IMR-90 (cell line): ENCODE measurements around the gene SNAPC1. TPM values are rescaled to one million over a fixed set of nuclear protein-coding genes. Genes with fewer than 3 reads are reported as not detected.

ENCODE experiments used
- ATAC-seq: fragments of 200-7000 bp; cut with Tn5 transposase; 2 replicates; pipeline ENCODE4 v1.9.1; 2020; ENCODE audit warnings: low read depth, mild to moderate bottlenecking, moderate library complexity
- BruUV-seq: library from RNA; stranded (reverse); fragments of 400-500 nt; replicated peaks from 2 replicates; lab custom pipeline; 2021; lab: Mats Ljungman, UMichigan
- CTCF ChIA-PET: fragments of 300-600 bp; formaldehyde crosslinking; extraction: SDS; loops from one replicate; lab custom pipeline; 2021; ENCODE audit warnings: antibody characterized with exemption; lab: Yijun Ruan, JAX
- POLR2A ChIA-PET: fragments of 300-600 bp; sonication (Branson Sonifier 250); formaldehyde crosslinking; loops from one replicate; lab custom pipeline; 2022; ENCODE audit warnings: antibody characterized with exemption; ENCODE audit not compliant: unreplicated experiment; lab: Charles Lee
- DNase-seq: peaks from one replicate; pipeline ENCODE4 v3.0.0; 2013
- H2AFZ ChIP-seq: replicated peaks from 2 replicates; pipeline ENCODE3; 2013; ENCODE audit warnings: low read length, mild to moderate bottlenecking; ENCODE audit not compliant: poor library complexity
- H2AK5ac ChIP-seq: 2 replicates; pipeline ENCODE4 v1.6.1; 2013; ENCODE audit warnings: low read depth, low read length, inconsistent platforms
- H2AK9ac ChIP-seq: replicated peaks from 2 replicates; pipeline ENCODE3; 2013; ENCODE audit warnings: mild to moderate bottlenecking, low read depth, low read length, moderate library complexity; ENCODE audit not compliant: poor library complexity
- H2BK120ac ChIP-seq: 2 replicates; pipeline ENCODE4 v1.6.1; 2013; ENCODE audit warnings: low read depth, low read length, inconsistent platforms
- H2BK15ac ChIP-seq: 3 replicates; pipeline ENCODE4 v1.6.1; 2013; ENCODE audit warnings: low read depth, low read length, inconsistent platforms
- H2BK20ac ChIP-seq: 2 replicates; pipeline ENCODE4 v1.6.1; 2013; ENCODE audit warnings: low read depth, mild to moderate bottlenecking, inconsistent platforms, low read length, moderate library complexity
- H2BK5ac ChIP-seq: 2 replicates; pipeline ENCODE4 v1.6.1; 2013; ENCODE audit warnings: mild to moderate bottlenecking, low read depth, low read length, inconsistent platforms; ENCODE audit not compliant: poor library complexity, severe bottlenecking
- H3K14ac ChIP-seq: replicated peaks from 2 replicates; pipeline ENCODE4 v1.6.1; 2013; ENCODE audit warnings: low read depth, low read length, inconsistent platforms
- H3K18ac ChIP-seq: 2 replicates; pipeline ENCODE4 v1.6.1; 2013; ENCODE audit warnings: low read depth, low read length, control low read depth
- H3K23ac ChIP-seq: 2 replicates; pipeline ENCODE4 v1.6.1; 2013; ENCODE audit warnings: low read depth, low read length, inconsistent platforms
- H3K27ac ChIP-seq: 2 replicates; pipeline ENCODE4 v1.5.1; 2013; ENCODE audit warnings: mild to moderate bottlenecking, control low read depth, low read length; ENCODE audit not compliant: insufficient read depth
- H3K27me3 ChIP-seq: 2 replicates; pipeline ENCODE4 v1.6.1; 2013; ENCODE audit warnings: low read length; ENCODE audit not compliant: control insufficient read depth, insufficient read depth
- H3K36me3 ChIP-seq: 2 replicates; pipeline ENCODE4 v1.6.1; 2013; ENCODE audit warnings: low read length, mixed read lengths; ENCODE audit not compliant: control insufficient read depth, insufficient read depth
- H3K4ac ChIP-seq: 2 replicates; pipeline ENCODE4 v1.6.1; 2013; ENCODE audit warnings: low read depth, low read length, inconsistent platforms
- H3K4me1 ChIP-seq: 2 replicates; pipeline ENCODE4 v1.6.1; 2013; ENCODE audit warnings: low read length, mixed read lengths; ENCODE audit not compliant: control insufficient read depth, insufficient read depth
- H3K4me2 ChIP-seq: 2 replicates; pipeline ENCODE4 v1.6.1; 2013; ENCODE audit warnings: low read depth, mild to moderate bottlenecking, control low read depth, low read length, moderate library complexity
- H3K4me3 ChIP-seq: 2 replicates; pipeline ENCODE4 v1.5.1; 2013; ENCODE audit warnings: low read depth, mild to moderate bottlenecking, control low read depth, low read length, moderate library complexity; ENCODE audit not compliant: insufficient read depth
- H3K56ac ChIP-seq: 2 replicates; pipeline ENCODE4 v1.6.1; 2013; ENCODE audit warnings: low read length, inconsistent platforms; ENCODE audit not compliant: insufficient read depth; ENCODE audit errors: extremely low read depth
- H3K79me1 ChIP-seq, 2 experiments: 2 replicates each; pipeline ENCODE4 v1.6.1; 2013; ENCODE audit warnings: low read length in 2 of 2, inconsistent platforms in 1 of 2, low read depth in 1 of 2
- H3K9ac ChIP-seq: 2 replicates; pipeline ENCODE4 v1.6.1; 2013; ENCODE audit warnings: low read depth, low read length, control low read depth
- H3K9me1 ChIP-seq: 2 replicates; pipeline ENCODE4 v1.6.1; 2013; ENCODE audit warnings: low read length, inconsistent platforms; ENCODE audit not compliant: insufficient read depth
- H3K9me3 ChIP-seq: 2 replicates; pipeline ENCODE4 v1.6.1; 2013; ENCODE audit warnings: low read length; ENCODE audit not compliant: control insufficient read depth, insufficient read depth
- H4K20me1 ChIP-seq: 2 replicates; pipeline ENCODE4 v1.6.1; 2013; ENCODE audit warnings: low read length, inconsistent platforms; ENCODE audit not compliant: insufficient read depth
- H4K5ac ChIP-seq: 2 replicates; pipeline ENCODE4 v1.6.1; 2013; ENCODE audit warnings: mild to moderate bottlenecking, low read depth, low read length, control low read depth
- H4K8ac ChIP-seq, 2 experiments: 2 replicates each; pipeline ENCODE4 v1.6.1; 2013; ENCODE audit warnings: low read depth in 2 of 2, low read length in 2 of 2, control low read depth in 1 of 2, inconsistent platforms in 1 of 2
- H4K91ac ChIP-seq: 2 replicates; pipeline ENCODE4 v1.6.1; 2013; ENCODE audit warnings: low read depth, low read length, inconsistent platforms; ENCODE audit not compliant: insufficient read depth
- CEBPB ChIP-seq: IDR thresholded peaks from 2 replicates; pipeline ENCODE4 v1.6.1; 2012; ENCODE audit warnings: low read depth, low read length, improper control_type of control experiment
- WGBS, 2 experiments: methylation state at CpG; one replicate each; pipeline versions ENCODE4 v1.1.5 to v1.1.7; 2013; ENCODE audit warnings: missing lambda C conversion rate in 2 of 2; ENCODE audit not compliant: insufficient read length in 1 of 2; ENCODE audit errors: extremely low coverage in 2 of 2; 5-methylcytosine and 5-hydroxymethylcytosine counted together
- dilution Hi-C: fragments of 300-500 bp; cut with HindIII; formaldehyde crosslinking; loops from one replicate; pipeline ENCODE4 v1.14.3; 2018; ENCODE audit warnings: low sequenced_read_pairs; ENCODE audit not compliant: unreplicated experiment
- in situ Hi-C: fragments of 300-500 bp; cut with MboI; formaldehyde crosslinking; loops from 3 replicates; pipeline ENCODE4 v1.14.3; 2019; ENCODE audit warnings: low sequenced_read_pairs, inconsistent platforms, mixed read lengths
- intact Hi-C: fragments of 100-400 bp; cut with micrococcal nuclease; formaldehyde crosslinking; loops from 2 replicates; pipeline ENCODE4 v1.10.0; 2022
- polyA plus RNA-seq, 3 experiments: library from polyadenylated mRNA; depleted of rRNA; stranded (reverse); fragments of >200 nt; gene quantifications; 2 replicates each; pipeline ENCODE4 v1.2.3, GENCODE V29; 2012; ENCODE audit warnings: low replicate concordance in 1 of 3
- total RNA-seq: library from RNA; depleted of rRNA; stranded (reverse); fragments of >200 nt; gene quantifications from 2 replicates; pipeline ENCODE4 v1.2.3, GENCODE V29; 2012

SNAPC1 gene
- total and polyA plus RNA-seq, 2 of the 4 experiments (the other 2 are of a cell fraction), result 7.7 to 9.3 TPM

DNA sequence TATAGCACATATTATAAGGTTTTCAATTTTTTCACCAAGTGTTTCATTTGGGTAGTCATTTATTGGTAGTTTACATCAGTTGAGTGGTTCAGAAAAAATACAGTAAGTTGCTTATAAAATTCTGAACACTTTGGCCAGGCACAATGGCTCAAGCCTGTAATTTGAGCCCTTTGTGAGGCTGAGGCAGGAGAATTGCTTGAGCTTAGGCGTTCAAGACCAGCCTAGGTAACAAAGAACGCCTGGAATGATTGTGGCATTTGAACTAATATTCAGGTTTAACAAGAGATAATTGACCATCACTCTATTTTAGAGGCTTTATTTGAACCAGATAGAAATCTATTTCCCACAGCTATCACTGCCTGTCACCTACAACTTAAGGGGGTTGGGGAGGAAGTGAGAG is 44.2 kb upstream of the SNAPC1 start:
- H3K9me3 ChIP-seq, result no peaks in the 10 kb centered on the region
- CTCF ChIA-PET, result no interaction called here
- peaks cover 9% of the 10 kb centered on the region for H3K9me1 ChIP-seq
- dilution Hi-C loops, result loop anchor here (25.0 kb wide), 1 partner anchor 256 kb away; no protein-coding TSS in a partner anchor
- peaks cover 79% of the 10 kb centered on the region for H4K20me1 ChIP-seq
- no peak for ATAC-seq
- peaks cover 21% of the 10 kb centered on the region for H3K4me1 ChIP-seq
- no peak overlapping the region for H3K9ac ChIP-seq
- no peak for TF ChIP-seq CEBPB
- no peak overlapping the region for H2AK5ac ChIP-seq
- no peak overlapping the region for H3K27ac ChIP-seq
- no CpG with 5 or more reads among the region's 2 CpGs for WGBS, 2 experiments
- peaks cover 0 to 59% of the 10 kb centered on the region in 2 experiments; a peak in 3 of 4 replicates for H3K79me1 ChIP-seq
- no peak overlapping the region for H2BK20ac ChIP-seq
- H3K14ac ChIP-seq, result no peak overlapping the region
- no TSS peak for BruUV-seq
- no peaks in the 10 kb centered on the region for H3K27me3 ChIP-seq
- H3K18ac ChIP-seq, result no peak overlapping the region
- intact Hi-C loops, result no loop called here
- H3K4me3 ChIP-seq, result no peak overlapping the region
- no peak overlapping the region for H4K8ac ChIP-seq
- no peak overlapping the region for H2AFZ ChIP-seq
- no peak overlapping the region for H2BK5ac ChIP-seq
- H3K36me3 ChIP-seq, result peaks cover 13% of the 10 kb centered on the region
- H2BK120ac ChIP-seq, result no peak overlapping the region
- H2BK15ac ChIP-seq, result no peak overlapping the region
- H4K5ac ChIP-seq, result no peak overlapping the region
- H3K4me2 ChIP-seq, result no peak overlapping the region; the same call in 1 of the 2 replicates
- no peak overlapping the region for H2AK9ac ChIP-seq
- no peak overlapping the region for H3K23ac ChIP-seq
- H4K91ac ChIP-seq, result no peak overlapping the region
- no peak for DNase-seq
- POLR2A ChIA-PET, result interaction anchor here (0.7 kb wide), 1 partner anchor 24 kb away, joined by 3 read pairs; no protein-coding TSS in a partner anchor
- H3K56ac ChIP-seq, result no peak overlapping the region
- H3K4ac ChIP-seq, result no peak overlapping the region
- in situ Hi-C loops, result no loop called here
